GM19240 (cell line): ENCODE measurements around the gene RNASE7.

Experiments used
- DNase-seq: peaks from one replicate; pipeline ENCODE4 v3.0.0; 2011; ENCODE audit warnings: low spot score; ENCODE audit not compliant: insufficient read length

The RNASE7 gene

DNA sequence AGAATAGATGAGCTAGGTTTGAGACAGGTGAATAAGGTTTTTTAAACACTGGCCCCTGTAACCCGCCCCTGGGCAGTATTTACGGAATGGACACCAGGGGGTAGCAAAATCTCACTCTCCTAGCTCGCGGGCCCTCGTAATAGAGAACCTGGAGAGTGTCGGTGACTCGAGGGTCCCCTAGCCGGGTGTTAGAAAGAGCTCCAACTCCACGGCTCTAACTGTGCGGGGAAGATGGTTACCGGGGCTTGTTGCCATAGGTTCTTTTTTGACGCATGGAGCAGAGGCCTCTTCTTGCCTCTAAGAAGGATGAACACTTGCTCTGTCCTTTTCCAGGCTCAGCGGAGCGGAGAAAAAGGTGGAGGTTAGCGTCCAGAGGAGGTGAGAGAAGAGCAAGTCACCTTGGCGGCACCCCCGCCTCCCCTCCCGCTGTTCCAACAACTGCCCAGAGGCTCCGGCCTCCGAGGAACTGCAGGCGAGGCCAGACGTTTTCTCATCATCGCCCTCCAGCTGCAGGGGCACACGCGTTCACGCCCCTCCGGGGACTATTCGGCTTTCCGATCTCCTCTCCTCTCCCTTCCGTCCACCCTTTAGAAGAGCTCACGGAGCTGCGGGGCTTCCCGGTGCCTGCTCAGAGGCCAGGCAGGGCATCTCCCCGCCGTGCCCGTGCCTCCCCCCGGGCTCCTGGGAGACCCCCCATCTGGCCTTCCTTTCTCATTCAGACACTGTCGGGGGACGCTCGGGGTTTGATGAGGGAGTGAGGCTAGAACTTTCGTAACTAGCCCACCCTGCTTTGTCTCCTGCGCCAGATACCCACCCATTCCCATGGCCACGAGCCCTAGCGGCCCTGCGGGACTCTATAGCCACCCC lies 26.6 kb downstream of the RNASE7 start:
- no peak for DNase-seq

DNA sequence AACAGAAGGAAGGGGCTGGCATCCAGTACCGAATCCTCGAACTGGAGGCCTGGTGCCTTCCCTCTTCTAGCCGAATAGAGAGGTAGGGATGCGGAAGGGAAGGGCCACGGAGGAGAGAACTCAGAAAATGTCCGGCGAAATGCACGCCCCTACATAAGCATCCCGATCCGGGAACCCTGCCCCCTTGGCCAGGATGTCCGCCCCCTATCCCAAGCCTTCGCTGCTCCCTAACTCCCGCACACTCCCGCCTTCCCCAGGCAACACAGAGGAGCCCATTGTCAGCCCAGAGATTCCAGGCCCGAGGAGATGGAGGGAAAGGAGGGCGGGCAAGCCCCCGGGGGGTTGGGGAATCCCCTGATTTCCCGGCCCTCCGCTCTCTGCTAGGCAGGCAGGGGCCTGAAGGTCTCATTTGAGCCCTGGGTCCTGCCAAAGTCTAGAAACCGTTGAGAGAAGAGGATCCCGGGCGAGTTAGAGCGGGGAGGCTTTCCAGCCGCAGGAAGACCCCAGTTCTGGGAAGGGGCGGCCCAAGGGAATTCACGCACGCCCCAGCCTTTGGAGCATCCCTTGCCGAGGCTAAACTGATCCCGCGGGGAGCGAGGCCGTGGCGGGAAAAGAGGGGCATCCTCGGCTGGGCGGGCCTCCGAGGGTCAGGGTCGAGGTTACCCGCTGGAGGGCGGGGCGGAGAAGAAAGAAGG lies 27.4 kb downstream of the RNASE7 start:
- no peak for DNase-seq

- no peak for DNase-seq
Observed at GRCh38 chr14:21070083-21070609, 28.0 kb downstream of the RNASE7 start, which contains the start of gene ARHGEF40. TSS of gene ARHGEF40 (plus strand) at chr14:21070304. CDS start at chr14:21070397, 93 bp downstream.

DNA sequence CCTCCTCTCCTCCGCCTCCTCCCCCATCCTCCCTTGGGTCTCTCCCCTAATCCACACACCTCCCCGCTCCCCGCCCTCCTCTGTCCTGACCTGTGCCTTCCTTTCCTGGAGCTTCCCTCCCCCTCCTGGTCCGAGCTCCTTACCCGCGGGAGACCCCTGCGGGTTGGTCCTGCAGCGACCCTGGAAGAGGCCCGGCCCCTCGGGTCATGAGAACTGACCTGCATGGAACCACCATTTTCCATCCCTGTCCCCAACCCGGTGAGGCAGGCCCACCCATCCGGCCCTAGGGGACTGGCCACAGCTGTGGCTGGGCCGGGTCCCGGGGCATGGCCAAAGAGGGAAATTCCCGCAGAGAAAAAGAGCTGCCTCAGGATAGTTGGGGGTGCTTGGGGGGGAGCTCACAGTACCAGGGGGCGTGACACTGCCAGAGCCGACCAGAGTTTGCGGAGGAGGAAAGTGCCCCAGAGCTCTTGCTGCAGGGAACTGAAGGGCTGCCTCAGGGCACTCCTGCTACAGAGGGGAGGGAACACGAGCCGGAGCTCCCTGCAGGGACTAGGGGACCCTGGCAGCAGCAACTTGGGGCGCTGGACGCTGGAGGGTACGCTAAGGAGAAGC lies 28.6 kb downstream of the RNASE7 start:
- no peak for DNase-seq

DNA sequence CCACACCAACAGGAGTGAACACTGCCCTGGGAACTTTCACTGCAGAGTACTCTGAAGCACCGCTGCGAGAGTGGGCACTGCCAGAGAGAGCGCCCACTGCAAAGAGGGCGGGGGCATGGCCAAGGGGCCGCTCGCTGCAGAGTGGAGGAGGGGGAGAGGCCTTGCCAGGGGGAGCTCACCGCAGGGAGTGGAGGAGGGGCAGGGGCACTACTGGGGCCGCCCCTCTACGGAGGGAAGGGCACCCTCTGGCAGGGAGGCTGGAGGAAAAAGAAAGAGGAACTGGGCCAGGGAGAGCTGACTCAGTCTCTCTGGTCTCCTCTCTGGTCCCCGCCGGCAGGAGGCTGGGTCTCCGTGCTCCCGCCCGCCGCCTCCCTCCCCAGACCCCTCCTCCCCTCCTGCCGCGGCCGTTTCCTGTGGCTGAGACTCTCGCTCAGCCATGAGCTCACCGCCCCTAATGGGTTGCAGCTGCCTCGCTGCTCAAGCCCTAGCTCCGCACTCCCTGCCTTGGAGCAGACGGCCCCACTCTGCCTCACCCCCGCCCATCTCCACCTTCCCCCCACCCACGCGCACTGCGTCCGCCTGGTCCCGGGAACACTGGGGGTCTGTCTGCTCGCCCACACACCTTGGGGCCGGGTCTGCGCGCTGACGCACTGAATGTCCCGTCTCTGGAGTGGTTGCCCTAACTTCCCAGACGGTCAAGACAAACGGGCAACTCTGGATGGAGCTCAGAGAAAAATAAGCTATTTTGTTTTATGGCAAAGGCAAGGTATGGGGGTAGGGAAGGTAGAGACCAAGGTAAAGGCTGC lies 29.3 kb downstream of the RNASE7 start:
- DNase-seq = peak; percentile 87

GRCh38 chr14:21072031-21072473 lies 29.9 kb downstream of the RNASE7 start:
- no peak for DNase-seq

DNA sequence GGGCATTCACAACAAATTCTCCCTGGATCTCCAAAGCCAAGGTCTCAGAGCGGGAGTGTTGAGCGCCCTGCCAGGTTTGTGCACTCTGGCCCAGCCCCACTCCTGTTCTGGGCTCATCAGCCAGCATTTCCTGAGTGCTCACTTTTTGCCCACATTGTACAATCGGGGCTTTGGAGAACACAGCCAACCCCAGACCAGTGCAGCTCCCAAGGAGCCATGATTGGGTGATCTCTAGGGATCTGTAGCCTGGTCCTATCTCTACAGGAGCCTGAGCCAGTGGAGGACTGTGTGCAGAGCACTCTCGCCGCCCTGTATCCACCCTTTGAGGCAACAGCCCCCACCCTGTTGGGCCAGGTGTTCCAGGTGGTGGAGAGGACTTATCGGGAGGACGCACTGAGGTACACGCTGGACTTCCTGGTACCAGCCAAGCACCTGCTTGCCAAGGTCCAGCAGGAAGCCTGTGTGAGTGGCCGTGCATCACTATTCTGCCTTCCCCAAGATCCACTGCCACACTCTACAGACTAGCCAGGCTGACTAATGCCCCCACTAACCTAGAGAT lies 30.7 kb downstream of the RNASE7 start:
- DNase-seq = no peak

- no peak for DNase-seq
Observed at GRCh38 chr14:21073921-21074320, 31.8 kb downstream of the RNASE7 start.

DNA sequence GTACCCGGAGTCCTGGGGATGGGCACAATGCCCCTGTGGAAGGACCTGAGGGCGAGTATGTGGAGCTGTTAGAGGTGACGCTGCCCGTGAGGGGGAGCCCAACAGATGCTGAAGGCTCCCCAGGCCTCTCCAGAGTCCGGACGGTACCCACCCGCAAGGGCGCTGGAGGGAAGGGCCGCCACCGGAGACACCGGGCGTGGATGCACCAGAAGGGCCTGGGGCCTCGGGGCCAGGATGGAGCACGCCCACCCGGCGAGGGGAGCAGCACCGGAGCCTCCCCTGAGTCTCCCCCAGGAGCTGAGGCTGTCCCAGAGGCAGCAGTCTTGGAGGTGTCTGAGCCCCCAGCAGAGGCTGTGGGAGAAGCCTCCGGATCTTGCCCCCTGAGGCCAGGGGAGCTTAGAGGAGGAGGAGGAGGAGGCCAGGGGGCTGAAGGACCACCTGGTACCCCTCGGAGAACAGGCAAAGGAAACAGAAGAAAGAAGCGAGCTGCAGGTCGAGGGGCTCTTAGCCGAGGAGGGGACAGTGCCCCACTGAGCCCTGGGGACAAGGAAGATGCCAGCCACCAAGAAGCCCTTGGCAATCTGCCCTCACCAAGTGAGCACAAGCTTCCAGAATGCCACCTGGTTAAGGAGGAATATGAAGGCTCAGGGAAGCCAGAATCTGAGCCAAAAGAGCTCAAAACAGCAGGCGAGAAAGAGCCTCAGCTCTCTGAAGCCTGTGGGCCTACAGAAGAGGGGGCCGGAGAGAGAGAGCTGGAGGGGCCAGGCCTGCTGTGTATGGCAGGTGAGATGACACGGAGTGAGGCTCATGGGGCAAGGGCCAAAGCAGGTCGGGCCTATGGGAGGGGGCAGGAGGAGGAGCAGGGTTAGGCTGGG lies 32.5 kb downstream of the RNASE7 start:
- no peak for DNase-seq

DNA sequence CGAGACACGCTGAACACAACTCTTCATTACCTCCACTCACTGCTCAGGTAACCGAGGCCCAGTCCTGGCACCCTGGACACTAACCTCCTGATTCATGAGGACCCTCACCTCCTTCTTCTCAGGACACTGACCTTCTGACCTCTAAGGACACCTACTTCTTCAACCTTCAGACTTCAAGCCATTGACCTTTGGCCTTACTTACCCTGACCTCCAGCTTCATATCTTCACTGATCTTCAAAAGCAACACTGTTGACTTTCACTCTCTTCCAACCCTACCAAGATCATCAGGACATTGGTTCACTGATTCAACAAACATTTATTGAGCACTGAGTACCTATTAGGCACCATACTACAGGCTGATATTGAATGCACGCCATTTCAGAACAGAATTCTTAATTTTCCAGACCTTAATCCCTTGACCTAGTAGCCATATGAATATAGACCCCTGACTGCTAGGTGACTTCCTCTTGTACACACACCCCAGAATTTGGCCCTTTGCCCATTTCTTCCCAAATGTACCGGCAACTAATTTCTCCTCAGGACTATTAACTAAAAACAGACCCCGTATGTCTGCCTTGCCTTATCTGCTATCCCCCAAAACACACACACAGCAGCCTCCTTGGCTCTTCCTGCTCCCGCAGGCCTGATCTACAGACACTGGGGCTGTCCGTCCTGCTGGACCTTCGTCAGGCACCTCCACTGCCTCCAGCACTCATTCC lies 33.7 kb downstream of the RNASE7 start:
- DNase-seq = no peak

GRCh38 chr14:21077672-21078071 lies 35.5 kb downstream of the RNASE7 start:
- DNase-seq = no peak

GRCh38 chr14:21078287-21078686 lies 36.1 kb downstream of the RNASE7 start:
- no peak for DNase-seq

DNA sequence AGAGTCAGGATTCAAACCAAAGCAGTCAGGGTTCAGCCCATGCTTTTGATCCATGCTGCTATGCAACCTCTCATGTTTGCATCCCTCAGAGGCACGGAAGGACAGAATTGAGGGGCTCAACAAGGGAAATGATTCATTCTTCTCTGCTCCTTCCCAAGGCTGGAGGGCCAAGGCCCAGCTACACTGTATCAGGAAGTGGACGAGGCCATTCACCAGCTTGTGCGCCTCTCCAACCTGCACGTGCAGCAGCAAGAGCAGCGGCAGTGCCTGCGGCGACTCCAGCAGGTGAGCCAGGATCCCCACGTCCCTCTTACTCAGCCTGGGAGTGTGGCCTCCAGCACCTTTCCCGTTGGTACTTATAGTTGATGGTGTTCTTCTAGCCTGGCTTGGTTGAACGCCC lies 36.6 kb downstream of the RNASE7 start:
- no peak for DNase-seq

GRCh38 chr14:21081521-21082142 lies 39.5 kb downstream of the RNASE7 start:
- no peak for DNase-seq

DNA sequence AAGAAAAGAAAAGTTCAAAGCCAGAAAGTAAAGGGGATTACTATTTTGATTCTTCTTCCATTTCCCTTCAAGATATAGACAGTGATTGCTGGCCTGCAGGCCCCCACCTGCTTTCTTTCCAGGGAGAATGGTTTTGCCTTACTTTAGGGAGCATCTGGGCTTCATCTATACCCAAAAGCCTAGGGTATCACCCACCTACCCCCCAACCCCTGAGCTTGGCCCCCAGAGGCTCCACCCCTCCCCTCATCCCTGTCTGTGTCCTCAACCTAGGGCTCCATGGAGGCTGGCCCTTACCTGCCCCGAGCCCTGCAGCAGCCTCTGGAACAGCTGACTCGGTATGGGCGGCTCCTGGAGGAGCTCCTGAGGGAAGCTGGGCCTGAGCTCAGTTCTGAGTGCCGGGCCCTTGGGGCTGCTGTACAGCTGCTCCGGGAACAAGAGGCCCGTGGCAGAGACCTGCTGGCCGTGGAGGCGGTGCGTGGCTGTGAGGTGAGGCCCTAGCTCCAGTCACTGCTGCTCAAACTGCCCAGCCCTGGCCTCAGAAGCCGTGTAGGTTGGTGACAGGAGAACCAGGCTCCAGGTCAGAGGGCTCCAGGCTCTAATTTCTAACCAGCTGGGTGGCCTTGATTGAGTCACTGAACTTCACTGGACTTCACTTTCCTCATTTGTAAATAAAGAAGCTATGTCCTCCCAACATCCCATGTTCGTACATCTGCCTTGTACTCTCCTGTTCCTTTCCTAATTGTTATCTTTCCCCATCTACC lies 41.6 kb downstream of the RNASE7 start:
- DNase-seq = no peak

- no peak for DNase-seq
Observed at GRCh38 chr14:21084396-21084795, 42.2 kb downstream of the RNASE7 start.

DNA sequence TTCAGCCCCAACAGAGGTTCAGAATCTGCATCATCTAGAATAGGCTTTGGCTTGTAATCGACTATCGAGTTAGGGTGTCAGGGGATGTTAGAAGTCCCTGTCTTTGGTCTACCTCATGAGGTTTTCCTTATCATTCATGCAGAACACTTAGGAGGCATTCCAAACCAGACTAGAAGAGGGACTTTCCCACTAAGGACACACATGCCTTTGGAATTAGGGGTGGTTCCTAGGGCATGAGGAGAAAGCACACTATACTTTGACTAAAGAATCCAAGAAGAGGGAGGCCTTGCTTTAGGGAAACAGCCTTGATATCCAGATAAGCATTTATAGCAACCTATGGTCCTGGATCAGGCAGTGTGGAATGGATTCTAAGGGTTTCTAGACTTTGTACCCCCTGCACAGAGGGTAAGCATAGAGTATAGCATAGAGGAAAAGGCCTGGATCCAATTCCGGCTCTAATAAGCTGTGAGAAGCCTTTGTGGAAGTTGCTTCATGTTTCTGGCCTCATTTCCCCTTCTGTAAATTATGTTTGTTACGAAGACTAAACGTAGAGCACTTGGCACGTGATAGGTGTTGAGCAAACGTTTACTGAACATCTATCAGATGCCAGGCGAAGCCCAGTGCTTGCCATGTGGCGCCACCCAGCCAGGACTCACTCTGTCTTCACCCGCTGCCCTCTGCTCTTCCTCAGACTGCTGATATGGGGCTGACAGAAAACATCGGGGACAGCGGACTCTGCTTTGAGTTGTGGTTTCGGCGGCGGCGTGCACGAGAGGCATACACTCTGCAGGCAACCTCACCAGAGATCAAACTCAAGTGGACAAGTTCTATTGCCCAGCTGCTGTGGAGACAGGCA lies 43.1 kb downstream of the RNASE7 start:
- no peak for DNase-seq
